SKM-1 treated with dmso at 0.1 percent for 144 hours (cell line): Measurements from ENCODE around the gene RAF1.
"Not testable (repeated sequence)": the region's sequence is repeated elsewhere in the genome, so short reads cannot be mapped to it uniquely, and the experiment has no call there.

Source experiments
- DNase-seq: peaks from one replicate; lab custom pipeline; 2025; ENCODE audit not compliant: unreplicated experiment; lab: John Stamatoyannopoulos, UW

The RAF1 gene

DNA sequence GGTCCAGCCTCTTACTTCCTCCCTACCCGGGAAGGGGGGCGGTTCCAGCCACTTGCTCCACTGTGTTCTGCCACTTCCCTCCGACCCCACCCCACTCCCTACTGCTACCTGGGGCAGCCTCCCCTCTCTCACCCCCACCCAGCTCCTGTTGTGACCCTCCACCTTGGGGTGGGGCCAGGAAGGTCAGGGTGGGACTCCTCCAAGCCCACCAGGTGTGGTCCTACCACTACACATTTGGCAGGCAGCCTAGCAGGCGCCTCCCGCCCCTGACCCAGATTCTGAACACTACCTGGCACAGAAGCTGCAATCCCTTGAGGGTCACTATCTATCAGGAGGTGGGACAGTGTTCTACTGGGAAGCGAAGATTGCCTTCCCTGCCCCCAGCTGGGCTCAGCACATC lies 13.7 kb upstream of the RAF1 start:
- no peak for DNase-seq

GRCh38 chr3:12675115-12675810 lies 11.3 kb upstream of the RAF1 start:
- no peak for DNase-seq

DNA sequence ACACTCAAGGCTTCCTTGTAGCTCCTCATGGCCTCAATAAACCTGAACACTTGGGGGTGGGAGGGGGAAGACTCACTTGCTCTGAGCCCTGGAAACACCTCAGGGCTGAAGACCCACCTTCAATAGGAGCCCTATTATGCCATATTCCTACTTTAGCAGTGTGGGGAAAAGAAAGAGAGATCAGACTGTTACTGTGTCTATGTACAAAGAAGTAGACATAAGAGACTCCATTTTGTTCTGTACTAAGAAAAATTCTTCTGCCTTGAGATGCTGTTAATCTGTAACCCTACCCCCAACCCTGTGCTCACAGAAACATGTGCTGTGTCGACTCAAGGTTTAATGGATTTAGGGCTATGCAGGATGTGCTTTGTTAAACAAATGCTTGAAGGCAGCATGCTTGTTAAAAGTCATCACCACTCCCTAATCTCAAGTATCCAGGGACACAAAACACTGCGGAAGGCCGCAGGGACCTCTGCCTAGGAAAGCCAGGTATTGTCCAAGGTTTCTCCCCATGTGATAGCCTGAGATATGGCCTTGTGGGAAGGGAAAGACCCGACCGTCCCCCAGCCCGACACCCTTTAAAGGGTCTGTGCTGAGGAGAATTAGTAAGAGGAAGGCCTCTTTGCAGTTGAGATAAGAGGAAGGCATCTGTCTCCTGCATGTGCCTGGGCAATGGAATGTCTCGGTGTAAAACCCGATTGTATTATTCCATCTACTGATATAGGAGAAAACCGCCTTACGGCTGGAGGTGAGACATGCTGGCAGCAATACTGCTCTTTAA lies 10.2 kb upstream of the RAF1 start:
- not testable (repeated sequence) for DNase-seq

GRCh38 chr3:12671120-12671450 lies 7.2 kb upstream of the RAF1 start:
- DNase-seq, result no peak

DNA sequence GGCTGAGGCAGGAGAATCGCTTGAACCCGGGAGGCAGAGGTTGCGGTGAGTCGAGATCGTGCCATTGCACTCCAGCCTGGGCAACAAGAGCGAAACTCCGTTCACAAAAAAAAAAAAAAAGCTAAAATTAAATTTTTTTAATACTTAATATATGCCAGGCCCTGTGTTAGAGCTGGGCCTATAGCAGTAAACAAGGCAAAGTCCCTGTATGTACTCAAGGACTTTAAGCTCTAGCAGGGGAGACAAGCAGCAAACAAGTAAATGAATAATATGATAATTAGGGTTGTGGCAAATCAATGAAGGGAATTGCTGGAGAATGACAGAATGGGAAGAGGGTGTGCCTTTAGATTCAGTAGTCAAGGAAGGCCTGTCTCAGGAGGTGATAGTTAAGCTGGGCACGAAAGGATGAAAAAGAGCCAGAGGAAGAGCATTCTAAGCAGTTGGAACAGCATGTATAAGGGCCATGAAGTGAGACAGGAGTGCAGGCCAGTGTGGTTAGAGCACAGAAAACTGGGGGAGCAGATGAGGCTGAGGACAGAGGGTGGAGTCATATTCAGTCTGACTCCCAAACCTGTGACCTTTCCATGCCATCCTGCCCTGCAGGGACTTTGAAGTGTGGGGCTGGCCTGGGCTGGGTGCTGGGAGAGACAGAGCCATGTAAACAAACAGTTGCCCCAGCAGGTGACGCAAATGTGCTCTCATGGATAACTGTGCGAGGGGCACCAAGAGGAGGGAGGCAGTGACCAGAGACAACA lies 6.6 kb upstream of the RAF1 start:
- no peak for DNase-seq

GRCh38 chr3:12663401-12663935 lies 449 bp downstream of the RAF1 start:
- no peak for DNase-seq

DNA sequence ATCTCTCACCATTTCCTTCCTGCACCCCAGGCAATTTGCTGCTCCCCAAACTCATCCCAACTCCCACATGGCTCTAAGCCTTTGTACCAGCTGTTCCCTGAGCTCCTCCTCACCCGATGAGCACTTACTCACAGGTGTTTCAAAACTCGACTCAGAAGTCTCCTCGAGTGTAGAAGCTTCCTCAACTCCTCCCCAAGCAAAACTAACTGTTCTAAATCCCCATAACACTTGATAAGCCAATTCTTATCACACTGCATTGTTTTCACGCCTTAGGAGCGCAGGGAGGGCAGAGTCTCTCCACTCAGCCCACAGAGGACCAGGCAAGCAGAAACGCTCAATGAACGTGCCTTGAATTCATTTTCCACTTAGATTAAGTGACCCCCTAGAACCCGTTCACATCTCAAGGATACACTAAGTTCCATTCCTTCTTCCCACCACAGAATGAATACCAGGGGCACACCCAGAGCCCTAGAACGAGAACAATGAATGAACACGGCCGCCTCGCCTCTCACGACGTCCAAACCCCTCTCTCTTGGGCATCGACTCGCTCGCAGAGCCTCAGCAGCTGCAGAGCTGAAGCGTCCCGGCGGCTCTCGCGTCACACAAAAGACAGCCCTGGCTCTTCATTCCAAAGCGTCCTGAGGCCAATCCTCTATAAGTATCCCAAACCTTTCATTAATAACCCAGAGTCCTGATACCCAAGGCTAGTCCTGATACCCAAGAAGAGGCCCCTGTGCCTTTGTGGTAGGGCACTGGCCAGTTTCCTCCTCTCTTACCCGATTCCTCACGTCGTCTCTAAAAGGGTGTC lies 1.1 kb downstream of the RAF1 start:
- peak; percentile 17 for DNase-seq

GRCh38 chr3:12661926-12662592 lies 1.9 kb downstream of the RAF1 start:
- DNase-seq, result no peak

DNA sequence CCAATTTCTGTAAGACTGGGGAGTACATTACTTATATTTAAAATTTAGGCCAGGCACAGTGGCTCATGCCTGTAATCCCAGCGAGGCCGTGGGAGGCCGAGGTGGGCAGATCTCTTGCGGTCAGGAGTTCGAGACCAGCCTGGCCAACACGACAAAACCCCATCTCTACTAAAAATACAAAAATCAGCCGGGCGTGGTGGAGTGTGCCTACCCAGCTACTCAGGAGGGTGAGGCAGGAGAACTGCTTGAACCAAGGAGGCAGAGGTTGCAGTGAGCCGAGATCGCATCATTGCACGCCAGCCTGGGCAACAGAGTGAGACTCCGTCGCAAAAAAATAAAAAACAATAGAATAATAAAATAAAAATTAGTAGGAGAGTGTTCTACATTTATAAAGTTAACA lies 2.5 kb downstream of the RAF1 start:
- not testable (repeated sequence) for DNase-seq

DNA sequence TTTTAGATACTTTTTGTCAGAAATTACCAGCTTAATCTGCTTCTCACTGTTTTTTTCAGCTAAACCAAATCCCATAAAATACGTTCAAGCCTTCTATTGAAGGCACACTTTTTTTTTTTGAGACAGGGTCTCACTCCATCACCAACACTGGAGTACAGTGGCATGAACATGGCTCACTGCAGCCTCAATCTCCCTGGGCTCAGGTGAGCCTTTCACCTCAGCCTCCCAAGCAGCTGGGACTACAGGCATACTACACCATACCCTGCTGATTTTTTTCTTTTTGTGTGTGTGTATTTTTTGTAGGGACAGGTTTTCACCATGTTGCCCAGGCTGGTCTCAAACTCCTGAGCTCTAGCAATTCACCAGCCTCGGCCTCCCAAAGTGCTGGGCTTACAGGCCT lies 3.7 kb downstream of the RAF1 start:
- no peak for DNase-seq

DNA sequence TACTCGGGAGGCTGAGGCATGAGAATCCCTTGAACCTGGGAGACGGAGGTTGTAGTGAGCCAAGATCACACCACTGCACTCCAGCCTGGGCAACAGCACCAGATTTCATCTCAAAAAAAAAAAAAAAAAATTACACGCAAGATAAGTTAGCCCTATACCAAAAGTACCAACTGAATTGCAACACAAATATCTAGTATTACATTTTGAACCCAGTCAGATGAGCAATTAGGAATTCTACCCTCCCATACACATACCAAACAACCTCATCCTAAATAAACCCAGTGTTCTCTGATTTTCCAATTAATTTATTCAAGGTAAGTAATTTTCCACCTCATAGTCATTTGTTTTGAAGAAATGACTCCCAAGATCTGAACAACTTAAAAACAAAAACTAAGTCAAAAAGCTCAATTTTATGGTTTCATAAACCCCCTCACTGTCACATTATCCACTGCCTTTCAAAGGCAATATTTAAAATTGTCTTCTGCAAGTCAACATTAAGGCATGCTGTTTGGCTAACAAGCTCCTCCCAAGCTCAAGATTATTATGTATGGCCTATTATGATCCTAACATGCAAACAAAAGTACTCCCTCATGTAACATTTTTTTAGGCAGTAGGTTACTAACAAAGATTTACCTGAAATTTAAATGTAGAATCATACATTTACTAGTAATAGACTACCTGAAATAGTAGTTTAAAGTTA lies 4.5 kb downstream of the RAF1 start:
- DNase-seq, result no peak

DNA sequence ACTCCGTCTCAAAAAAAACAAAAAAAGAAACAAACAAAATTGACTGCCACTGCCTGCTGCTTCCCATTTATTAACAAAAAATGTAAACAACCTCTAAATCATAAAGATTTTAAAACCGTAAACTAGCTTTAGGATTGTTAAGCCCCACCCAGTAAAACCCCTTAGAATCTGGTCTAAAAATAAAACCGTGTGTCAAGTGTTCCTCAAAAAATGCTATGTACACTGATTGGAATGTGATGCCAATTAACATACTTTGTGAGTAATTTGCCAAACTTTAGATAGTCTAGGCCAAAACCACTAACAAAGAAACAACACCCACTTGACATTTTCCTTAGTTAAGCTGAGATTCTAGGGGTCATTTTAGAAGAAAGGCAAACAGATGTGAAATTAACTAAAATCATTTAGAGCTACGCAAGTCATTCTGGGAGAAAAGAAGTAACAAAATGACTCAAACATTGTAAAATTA lies 5.3 kb downstream of the RAF1 start:
- DNase-seq, result no peak

GRCh38 chr3:12656850-12657249 lies 7.1 kb downstream of the RAF1 start:
- no peak for DNase-seq

DNA sequence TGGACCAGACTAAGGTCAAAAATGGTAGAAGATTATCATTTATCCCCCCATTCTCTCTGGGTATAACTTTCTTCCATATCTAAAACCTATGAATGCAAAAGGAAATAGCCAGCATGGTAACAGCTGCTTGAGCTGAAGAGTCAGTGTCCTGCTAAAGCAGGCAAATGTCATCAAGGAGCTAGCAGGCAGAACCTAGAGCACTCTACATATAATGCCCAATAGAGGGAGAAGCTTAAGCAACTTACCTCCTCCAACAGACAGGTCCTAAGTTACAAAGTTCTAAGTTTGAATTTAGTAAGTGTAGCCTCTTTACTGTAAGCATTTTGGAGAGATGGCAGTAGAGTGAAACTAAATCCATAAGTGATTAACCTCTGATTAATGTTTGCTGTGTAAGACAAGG lies 7.7 kb downstream of the RAF1 start:
- no peak for DNase-seq

- no peak for DNase-seq
Observed at GRCh38 chr3:12655701-12656100, 8.2 kb downstream of the RAF1 start.

- no peak for DNase-seq
Observed at GRCh38 chr3:12653747-12654146, 10.2 kb downstream of the RAF1 start.

GRCh38 chr3:12648384-12648959 lies 15.4 kb downstream of the RAF1 start:
- DNase-seq, result no peak

DNA sequence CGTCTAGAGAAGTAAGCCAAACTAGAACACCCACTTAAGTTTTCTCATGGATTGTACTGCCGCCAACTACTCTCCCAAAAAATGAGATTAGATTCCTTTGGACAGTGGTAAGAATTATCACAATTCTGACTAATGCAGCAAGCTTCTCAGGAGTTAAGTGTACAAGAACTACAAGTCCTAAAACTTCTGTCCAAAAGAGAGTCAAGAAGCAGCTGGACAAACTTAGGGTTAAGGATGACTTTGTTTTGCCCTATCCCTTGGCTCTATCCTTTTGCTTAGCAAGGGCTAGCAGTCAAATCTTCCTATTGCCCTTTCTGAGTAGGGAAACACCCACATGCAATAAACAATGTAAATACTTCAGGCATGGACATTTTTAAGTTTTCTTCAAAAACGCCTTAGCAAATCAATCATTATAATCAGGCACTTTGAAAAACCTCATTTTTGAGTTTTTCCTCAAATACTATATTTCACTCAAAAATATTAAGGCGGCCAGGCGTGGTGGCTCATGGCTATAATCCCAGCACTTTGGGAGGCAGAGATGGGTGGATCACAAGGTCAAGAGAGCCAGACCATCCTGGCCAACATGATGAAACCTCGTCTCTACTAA lies 19.5 kb downstream of the RAF1 start:
- no peak for DNase-seq

- no peak for DNase-seq
Observed at GRCh38 chr3:12643724-12644123, 20.2 kb downstream of the RAF1 start.
